Superior temporal gyrus (tissue), 1 donor: ENCODE measurements around the gene HPCAL1.

Experiments used
- DNase-seq: peaks from one replicate; pipeline ENCODE4 v3.0.0-alpha.2; 2016; ENCODE audit errors: extremely low spot score

Gene HPCAL1

DNA sequence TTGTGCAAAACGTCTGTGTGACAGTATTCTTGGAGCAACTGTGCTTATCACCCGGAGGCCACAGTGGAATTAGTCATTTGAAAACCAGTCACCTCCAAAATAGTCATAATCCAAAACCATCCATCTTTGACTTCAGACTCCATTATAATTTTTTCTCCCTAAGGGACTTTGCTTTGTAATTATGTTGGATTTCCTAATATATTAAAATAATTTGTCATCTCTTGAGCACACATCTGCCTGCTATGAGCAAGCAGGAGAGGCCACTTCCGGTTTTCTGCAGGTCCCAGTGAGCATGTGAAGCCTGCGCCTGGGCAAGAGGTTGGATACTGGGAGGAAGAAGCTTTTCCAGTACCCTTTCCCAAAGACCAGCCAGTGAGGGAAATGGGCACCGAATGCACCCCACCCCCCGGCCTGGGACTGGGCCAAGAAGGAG lies 87.7 kb downstream of the HPCAL1 start:
- DNase-seq: no peak

DNA sequence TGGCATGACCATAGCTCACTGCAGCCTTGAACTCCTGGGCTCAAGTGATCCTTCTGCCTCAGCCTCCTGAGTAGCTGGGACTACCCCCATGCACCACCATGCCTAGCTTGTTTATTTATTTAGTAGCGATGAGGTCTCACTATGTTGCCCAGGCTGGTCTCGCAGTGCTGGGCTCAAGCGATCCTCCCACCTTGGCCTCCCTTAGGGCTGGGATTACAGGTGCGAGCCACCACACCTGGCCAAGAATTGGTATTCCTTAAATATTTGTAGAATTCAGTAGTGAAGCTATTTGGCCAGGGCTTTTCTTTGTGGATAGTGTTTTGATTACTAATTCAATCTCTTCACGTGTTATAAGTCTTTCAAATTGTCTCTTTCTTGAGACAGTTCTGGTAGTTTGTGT lies 89.4 kb downstream of the HPCAL1 start:
- no peak for DNase-seq

DNA sequence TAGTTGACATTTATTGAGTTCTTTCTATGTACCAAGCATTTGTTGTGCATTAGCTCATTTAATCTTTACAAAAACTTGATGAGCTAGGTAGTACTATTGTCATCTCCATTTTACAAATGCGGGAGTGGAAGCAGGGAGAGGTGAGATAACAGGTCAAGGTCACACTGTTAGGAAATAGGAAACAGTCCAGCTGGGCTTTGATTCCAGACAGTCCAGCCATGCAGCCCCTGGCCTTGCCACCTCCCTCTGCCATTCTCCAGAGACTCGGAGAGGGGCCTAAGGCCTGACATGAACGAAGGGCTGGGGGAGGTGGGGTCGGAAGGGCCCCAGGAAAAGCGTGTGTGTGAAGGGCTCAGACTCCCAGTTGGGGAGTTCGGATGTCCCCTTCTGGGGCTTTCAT lies 89.8 kb downstream of the HPCAL1 start:
- DNase-seq: no peak

DNA sequence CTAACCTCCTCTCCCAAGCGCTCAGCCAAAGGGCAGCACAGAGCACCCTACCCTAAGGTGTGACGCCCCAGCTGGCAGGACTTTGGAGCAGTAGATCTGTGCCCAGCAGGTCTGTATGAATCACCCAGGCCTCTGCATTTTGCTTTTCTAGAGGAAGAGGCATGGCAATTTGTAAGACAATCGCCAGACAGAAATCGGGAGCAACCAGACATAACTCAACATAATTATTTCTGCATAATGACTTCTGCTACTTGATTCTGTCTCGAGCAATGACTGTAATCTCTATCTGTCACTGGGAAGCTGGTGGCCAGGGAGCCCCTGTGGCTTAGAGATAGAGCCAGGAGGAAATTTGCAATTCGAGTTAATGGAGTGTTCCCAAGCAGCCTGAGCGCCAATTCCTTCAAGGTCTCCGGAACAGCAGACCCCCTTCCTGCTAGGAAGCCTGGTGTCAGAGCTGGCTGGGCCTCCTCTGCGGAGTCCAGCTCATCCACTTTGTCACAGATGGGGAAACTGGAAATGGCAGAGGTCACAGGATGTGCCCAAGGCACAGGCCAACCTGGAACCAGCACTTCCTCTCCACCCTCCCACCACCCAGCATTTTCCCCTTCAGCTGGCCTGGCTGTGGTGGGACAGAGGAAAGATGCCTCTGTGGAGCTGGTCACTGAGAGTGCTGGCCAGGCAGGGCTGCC lies 90.4 kb downstream of the HPCAL1 start:
- DNase-seq: no peak

DNA sequence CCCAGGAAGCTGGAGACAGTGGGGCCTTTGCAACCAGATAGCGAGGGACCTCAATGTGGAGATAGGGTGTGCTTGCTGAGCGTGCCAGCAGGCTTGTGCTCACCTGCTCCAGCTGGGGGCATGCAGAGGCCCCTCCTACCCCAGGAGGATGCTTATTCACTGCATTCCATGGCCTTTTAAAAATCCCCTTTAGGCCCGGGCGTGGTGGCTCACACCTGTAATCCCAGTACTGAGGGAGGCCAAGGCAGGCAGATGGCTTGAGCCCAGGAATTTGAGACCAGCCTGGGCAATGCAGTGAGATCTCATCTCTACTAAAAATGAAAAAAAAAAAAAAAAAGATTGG lies 90.9 kb downstream of the HPCAL1 start:
- DNase-seq: no peak

DNA sequence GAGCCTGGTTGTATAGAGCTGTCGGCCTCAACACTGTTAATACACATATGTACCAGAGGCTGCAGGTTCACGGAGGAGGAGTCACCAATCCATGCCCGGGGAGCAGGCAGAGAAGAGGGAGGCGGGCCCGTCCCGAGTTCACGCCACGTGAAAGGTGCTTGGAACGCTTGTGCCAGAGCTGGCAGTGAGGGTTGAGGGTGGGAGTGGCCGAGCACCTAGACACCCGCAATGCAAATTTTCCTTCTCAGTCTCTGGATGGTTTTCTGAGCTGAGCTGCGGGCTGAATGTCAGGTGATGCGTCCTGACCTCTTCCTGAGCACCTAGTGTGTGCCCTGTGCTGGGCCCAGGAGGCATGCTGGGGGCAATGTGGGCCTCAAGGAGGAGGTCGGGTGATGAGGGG lies 93.2 kb downstream of the HPCAL1 start:
- no peak for DNase-seq

DNA sequence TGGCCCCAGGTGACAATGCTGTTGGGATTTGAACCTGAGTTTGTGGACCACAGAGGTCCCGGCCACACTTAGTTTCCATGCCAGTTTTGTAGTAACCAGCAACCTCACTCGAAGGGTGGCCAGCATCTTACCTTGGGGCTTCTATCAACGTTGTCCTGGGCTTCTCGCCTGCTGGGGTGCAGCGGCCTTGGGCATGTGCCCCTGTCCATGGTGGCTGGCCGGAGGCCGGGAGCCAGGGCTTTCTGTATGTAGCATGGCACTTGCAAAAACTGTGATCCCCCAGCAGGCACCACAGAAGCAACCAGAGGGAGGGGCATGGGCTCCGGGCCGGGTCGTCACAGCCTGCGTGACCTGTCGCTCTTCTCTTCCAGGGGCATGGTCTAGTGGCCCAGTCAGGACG lies 93.8 kb downstream of the HPCAL1 start:
- no peak for DNase-seq

DNA sequence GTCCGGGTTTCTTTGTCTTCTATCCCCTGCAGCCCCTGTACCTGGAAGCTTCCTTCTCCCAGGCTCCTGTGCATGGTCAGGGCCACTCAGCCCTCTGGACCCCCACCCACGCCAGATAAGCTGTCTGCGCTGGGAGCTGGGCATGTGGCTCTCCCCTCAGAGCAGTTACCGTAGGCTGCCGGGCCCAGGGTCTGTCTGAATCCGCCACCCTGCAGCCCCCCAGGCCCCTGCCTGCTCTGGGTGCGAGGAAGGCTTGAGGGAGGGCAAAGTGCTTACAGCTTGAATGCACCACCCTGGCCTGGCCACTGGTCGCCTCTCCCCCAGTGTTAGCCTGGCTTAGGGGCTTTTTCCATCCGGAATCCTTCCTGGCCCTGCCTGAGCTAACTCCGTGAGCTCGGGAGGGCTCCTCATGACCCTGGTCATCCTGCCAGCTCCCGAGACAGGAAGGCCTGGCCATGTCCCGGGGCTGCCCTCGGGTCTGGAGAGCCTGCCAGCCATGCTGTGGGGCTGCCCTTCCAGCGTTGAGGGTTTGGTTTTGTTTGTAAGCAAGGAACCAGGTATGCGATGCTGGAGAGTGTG lies 94.7 kb downstream of the HPCAL1 start:
- DNase-seq: no peak

DNA sequence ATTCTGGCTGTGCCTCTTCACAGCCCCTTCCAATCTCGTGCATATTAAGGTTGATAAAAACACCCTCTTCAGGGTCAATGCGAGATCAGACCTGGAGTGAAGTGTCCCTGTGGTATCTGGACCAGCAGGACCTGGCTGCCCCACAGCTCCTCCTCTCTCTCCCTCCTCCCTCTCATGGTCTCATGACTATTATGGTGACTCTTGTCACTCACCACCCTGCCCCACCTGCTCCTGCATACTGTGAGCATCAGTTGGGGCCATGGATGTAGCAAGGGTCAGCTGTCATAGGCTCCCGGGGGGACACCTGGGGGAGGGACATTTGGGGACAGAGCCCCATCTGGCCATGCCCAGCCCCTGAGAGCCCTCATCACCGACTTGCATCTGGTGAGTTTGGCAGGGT lies 95.2 kb downstream of the HPCAL1 start:
- no peak for DNase-seq

DNA sequence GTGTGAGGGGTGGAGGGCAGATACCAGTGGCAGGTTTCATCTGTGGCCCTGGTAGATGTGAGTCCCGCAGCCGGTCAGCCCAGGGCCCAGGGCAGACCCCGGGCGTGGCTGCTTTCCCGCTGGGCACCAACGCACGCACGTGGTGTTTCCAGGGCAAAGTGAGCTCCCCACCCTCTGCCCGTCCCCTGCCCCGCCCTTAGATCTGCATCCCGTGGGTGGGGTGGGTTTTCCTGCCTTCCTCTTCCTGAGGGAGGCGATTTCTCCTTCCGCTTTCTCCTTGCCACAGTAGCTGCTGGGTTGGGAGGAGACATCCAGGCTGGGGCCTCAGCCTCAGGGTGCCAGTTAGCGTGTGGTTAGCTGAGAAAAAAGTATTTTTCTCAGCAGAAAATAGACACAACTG lies 95.8 kb downstream of the HPCAL1 start:
- no peak for DNase-seq

DNA sequence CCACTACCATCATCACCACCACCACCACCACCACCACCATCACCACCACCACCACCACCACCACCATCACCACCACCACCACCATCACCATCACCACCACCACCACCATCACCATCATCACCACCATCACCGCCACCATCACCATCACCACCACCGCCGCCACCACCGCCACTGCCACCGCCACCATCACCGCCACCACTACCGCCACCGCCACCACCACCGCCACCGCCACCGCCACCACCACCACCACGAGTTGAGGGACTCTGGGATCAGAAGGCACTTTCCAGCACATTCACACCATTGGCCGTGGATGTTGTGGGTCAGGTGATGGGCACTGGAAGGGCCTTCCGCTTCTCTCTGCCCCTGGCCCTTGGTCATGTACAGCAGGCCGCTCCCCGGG lies 96.7 kb downstream of the HPCAL1 start:
- DNase-seq: no peak

DNA sequence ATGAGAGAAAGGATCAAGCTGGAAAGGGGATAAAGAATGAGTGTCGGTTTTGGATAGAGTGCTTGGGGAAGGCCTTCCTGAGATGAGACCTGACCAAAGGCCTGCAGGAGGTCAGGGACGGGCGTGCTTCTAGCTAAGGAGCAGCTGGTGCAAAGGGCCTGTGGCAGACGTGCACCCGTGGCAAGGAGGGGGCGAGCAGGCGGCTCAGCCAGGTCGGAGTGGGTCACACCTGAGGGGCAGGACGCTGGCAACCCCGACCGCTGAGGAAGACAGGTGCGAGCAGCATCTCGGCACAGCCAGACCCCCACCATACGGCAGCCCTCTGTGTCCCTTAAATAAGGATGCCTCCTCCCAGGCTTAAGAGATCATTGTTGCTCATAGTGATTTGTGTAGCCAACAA lies 97.3 kb downstream of the HPCAL1 start:
- DNase-seq: no peak

DNA sequence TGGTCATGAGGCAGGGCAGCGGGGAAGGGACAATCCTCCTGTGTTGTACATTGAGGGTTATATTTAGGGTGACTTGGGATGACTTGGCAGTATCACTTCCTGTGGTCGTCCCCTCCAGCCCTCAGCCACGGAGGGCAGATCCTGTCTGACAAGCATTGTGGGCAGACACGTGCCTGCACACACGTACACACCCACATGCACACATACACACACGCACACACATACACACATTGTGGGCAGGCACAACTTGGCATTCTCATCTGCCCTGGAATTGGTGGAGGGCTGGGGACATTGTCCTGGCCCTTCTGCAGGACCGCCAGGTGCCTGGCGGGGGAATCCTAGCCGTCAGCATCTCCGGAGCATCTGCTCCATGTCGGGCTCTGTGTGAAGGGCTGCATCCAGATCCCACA lies 97.9 kb downstream of the HPCAL1 start:
- DNase-seq: no peak

DNA sequence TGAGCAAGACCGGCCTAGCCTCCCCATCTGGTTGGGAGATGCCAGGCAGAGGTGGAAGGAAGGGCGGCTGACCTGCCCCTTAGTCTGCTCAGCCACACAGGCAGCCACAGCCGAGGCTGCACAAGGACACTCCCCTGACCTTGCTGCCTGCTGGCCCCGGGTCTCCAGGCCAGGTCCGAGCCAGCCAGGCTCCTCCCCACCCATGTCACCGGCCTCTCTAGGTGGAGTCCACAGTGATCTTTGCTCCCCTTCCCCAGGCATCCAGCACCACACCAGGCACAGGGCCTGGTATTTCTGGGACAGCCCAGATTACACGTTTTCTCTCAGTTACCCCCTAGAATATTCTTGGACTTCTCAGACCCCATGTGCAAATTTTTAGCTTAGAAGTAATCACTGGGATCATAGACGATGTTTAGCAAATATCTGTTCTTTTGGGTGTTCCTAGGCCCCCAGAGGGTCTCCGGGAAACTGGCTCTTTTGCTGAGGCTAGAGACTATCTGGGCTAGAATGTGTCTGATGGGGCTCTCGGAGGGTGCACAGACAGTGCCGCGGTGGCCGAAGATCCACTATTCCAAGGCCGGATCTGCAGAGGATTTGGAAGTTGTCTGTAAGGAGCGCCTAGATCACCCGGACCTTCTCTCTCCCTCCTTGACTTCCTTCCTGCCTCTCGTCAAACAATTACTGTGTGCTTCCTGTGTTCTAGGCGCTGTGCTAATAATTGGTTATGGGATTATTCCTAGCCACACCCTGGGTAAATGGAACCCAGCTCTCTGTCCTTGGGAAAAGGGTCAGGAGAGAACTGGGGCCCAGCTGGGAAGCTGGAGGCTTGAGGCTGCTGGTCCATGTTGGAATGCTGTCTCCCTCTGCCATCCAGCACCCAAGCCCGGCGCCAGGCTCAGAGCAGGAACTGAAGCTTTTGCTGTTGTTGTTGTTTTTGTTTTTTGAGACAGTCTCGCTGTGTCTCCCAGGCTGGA lies 98.6 kb downstream of the HPCAL1 start:
- no peak for DNase-seq

DNA sequence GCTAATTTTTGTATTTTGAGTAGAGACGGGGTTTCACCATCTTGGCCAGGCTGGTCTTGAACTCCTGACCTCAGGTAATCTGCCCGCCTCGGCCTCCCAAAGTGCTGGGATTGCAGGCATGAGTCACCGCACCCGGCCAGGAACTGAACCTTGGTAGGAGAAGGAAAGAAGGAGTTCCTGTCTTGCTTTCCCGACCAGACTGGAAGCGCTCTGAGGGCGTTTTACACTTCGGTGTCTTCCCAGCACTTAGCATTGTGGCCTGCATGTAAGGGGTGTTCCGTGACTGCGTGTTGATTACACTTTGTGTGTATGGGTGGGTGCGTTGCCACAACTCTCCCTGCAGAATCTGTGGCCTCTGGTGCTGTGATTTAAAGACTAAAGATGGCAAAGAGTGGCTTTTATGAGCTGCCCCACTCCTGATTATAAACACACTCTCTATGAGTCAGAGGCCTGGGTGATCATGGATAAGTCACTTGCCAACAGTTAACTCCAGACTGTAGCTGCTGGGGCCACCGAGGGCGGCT lies 99.4 kb downstream of the HPCAL1 start:
- DNase-seq: no peak

DNA sequence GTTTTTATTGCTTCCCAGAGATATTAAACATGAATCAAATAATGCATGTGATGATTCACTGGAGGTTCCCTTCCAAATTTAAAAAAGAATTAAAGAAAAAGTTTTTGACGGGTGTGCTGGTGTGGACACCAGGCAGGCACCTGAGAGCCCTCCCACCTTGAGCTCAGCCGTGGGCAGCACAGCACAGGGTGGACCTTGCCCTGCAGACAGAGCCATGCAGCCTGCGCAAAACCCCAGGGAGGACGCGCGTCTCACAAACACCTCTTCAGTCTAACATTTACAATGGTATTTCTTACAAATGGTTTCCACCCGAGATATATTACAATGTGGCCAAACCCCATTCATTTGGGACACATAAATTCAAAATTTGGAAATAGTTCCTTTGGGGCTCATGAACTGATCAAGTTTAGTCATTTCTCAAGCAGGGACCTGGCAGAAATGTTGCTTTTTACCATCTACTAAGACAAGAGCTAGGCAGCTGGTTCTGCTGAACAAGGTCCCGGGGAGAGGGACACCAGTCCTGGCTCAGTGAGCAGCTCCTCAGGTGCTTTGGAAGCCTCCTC lies 100.0 kb downstream of the HPCAL1 start:
- DNase-seq: no peak

DNA sequence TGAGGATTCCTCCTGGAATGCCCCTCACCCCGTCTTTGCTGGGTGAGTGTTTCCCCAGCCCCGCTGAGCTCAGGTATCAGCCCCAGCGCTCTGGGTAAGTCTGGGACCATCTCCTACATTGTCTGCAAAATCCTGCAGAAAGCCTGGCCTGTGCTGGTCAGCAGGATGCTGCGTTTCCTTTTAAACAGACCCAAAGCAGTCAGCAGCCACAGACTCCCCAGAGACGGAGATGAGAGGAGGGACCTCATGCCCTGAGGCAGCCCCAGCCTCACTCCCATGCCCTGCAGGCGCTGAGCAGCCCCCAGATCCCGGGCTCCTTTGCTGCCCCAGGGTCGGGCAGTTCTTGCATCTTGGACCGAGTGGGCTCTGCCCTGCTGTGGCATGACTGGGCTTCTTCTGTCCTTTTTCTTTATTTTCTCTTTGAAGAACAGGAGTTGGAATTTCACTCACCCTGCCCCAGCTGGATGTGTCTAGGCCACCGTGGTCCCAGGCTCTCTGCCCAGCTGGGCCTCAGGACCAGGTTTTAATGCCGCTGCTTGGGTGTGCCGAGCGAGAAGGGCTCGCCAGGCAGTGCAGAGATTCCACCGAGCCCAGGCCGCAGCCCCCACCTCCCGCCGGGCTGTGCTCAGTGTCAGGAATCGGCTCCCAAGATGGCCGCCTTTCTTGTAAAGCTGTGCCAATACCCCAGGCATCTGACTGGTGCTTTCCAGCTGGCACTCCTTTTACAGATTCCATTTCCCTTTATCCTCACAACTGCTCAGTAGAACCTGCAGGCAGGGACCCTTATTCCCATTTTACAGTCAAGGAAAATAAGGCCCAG lies 101.8 kb downstream of the HPCAL1 start:
- no peak for DNase-seq

DNA sequence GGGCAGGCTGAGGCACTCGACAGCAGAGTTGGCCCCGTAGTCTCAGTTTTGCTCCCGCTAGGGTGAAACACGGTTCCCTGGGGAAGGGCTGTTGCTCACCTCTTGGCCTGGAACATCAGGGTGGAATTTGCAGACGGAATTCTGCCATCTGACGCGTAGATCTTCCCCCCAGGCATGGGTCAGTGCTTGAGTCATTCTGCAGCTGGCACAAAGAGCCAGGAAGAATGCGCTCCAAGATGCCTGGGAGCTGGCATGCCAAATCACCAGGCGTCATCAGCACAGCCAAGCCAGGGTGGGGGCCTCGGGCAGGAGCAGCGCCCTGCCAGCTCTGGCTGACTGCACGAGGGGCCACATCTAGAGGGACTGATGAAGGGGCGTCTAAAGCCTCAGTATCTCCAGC lies 102.7 kb downstream of the HPCAL1 start:
- DNase-seq: no peak

DNA sequence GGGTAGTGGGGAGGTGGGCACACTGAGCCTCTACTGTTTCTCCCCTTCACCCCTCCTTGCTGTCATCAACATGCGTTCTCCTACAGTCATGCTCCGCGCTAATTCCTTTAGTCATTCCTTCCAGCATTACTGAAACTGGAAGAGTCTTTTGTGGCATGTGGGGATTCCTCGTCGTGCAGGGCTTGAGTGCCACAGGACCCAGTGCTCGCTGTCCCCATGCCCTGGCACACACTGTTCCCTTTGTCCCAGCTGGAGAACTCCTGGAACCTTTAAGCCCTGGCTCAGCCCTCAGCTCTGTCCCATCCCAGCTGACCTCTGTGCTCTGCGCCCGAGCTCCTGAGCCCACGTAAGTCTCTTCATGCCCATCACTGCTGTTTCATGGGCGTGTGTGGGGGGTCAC lies 103.3 kb downstream of the HPCAL1 start:
- no peak for DNase-seq

DNA sequence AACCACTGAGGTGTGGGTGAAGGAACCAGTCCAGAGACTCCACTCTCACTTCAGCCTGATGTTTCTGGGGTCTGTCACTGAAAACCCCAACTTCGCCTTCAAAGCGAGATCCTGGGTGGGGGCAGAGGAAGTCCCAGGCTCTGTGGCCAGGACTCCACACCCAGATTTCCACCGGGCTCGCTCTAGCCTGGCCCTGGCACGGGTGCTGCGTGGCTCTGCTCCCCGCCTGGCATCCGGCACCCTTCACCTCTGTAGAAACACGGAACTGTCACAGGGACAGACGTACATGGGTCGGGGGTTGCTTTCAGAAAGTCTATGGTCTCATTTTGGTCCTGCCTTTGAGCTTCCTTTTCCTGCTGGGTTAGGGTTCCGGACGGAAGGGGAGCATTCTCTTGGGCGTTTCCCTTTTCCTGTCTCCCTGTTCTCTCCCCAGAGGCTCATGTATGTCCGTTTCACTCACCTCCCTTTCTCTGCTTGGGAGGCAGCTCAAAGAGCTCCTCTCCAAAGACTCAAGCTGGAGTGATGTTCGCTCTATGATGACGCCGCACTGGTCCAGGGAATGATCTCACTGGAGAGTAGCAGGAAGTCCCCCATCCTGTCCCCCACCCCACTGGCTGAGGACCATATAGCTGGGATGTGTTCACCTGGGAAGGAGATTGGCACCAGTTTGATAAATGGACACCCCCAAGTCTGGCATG lies 103.9 kb downstream of the HPCAL1 start:
- no peak for DNase-seq

DNA sequence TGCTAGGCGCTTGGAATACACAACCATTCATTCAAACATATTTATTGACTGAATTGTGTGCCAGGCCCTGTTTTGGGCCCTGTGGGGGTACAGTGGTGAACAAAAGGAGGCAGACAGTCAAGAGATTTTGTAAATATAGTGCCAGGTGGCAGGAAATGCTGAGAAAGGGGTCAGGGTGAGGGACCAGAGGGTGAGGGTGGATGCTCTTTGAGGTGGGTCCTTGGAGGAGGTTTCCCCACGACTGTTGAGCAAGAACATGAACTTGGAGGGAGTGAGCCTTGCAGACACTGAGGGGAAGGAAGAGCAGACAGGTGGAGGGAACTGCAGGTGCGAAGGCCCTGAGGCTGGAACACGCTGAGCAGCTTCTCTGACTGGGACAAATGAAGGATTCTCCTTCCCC lies 104.7 kb downstream of the HPCAL1 start:
- DNase-seq: no peak
